ENCODE data around the gene SLC23A3.

DNA sequence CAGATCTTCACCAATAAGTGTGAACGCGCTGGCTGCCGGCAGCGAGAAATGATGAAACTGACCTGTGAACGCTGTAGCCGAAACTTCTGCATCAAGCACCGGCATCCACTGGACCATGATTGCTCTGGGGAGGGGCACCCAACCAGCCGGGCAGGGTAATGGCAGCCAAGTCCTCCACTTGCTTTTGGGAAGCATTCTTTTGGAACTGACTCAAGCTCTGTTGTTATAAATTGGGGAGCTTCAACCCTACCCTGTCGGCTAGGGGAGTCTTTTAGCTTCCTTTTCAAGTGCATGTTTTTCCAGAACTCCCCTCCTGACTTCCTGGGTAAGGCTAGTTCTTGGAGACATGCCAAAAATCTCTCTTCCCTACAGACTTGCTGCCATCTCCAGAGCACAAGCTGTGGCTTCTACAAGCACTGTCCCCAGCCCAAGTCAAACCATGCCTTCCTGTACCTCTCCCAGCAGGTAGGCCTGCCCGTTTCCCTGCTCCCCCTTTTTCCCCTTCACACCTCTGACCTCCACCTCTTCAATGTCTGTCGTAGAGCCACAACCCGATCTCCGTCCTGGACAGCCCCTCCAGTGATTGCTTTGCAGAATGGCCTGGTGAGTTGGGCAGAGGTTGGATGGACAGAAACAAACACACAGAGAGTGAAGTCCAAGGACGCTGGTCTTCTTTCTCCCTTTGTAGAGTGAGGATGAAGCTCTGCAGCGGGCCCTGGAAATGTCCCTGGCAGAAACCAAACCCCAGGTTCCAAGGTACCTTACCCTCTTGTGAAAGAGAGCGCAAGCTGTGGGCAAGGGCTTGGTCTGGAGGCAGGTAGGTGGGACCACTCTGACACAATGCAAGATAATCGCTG lies 38.3 kb upstream of the SLC23A3 start:
- TF ChIP-seq L3MBTL2 (conservative IDR thresholded peaks at IDR 0.05) (no peak), CTBP1 (IDR thresholded peaks at IDR 0.05; ENCODE audit: borderline replicate concordance) (no peak), FOXK2 (IDR thresholded peaks at IDR 0.05) (no peak)

Measured in HEK293T (cell line).